Stimulated activated CD8-positive, alpha-beta memory T cell treated with anti-CD3 and anti-CD28 coated beads, Interleukin-7, amount 100 ng/mL, for 1 hour (primary cell): ENCODE data around the gene PAFAH2.
"Not testable (repeated sequence)": the region's sequence is repeated elsewhere in the genome, so short reads cannot be mapped to it uniquely, and the experiment has no call there.

Source experiments
- DNase-seq, 2 donors: peaks; one replicate each; pipeline ENCODE4 v3.0.0-alpha.2; 2020; ENCODE audit warnings: low read depth in 2 of 2

The PAFAH2 gene

DNA sequence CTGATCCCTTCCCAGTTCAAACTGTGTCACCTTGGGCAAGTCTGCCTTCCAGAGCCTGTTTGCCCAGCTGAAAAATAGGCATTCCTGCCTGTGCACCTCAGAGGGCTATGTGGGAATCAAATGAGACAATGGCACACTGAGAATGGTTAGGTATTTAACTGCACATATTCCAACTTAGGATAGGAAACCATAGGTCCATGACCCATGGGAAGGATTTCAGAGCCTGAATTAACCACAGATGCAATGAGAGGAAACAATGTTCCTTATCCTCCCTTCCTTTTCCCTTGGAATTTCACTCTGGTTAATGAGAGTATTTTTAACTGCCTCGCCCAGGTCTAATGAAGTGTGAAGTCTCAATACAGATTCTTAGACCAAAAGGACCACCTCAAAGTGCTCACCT, 12.7 kb downstream of the PAFAH2 start:
- DNase-seq: no peak

DNA sequence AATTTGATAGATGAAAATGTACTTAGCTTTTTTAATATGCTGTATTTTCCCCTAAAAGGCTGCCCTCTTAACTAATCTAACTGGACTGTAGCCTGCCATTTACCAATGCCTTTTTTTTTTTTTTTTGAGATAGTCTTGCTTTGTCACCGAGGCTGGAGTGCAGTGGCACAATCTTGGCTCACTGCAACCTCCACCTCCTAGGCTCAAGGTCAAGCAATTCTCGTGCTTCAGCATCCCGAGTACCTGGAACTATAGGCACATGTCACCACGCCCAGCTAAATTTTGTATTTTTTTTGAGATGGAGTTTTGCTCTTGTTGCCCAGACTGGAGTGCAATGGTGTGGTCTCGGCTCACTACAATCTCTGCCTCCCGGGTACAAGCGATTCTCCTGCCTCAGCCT, 18.7 kb downstream of the PAFAH2 start:
- no peak for DNase-seq

DNA sequence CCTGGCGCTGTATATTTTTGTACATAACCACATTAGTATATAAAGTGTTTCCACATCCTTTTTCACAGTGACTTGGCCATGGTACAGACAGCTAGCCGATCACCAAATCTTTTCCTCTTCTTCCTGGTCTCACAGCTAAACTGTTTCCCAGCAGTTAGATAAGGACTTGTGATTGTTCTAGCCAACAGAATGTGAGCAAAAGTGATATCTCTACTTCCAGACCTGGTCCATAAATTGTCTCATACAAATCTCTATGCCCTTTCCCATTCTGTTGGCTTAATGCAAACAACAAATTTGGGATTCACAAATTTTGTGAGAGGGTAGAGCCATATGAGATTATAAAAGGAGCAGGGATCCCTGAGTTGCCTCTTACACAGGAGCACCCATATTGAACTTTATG, 19.5 kb downstream of the PAFAH2 start:
- no peak for DNase-seq

DNA sequence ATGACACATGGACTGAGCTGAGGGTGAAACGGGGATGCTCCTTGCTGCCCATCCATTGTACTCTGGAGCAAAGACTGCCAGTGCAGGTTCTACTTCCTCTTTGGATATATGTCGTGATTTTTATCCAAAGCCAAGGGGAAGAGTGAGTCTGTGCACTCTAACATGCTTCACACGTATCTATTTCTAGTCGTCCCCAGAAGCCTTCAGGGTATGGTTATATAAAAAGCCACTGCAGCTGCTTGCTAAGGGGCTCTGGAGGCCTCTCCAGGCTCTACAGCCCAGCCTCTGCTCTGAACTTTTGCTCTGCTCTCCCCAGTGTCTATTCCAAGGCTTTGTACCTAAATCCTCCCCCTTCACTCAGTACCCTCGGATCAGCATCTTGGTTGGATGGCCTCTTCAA, 20.1 kb downstream of the PAFAH2 start:
- no peak for DNase-seq

DNA sequence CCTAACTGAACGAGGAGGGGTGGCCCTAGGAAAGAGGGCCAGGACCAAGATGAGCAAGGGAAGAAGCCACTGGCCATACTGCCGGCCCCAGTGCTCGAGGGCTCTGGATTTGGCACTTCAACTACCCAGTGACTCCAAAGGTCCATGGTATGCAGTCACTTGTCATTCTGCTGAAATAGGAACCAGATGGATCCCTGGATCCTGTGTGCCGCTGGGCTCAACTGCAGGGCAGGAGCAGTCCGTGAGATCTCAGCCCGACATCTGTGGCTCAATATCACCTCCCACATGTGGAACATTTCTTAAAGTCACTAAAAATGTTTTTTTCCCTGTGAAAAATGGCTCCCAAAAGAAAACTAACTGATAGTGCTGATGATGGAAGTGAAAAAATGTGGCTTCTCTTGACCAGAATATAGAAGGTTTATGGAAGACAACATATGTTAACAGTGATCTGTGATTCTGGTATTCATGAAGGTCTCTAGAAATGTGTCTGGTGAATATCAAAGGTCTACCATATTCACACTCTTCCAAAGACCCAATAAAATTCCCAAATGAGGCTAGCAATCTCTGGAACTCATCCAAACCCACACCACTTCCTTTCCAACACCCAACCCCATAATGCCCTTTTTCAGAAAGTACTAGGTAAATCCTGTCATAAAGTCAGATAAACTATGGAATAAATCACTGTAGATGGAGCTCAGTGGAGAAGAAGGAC, 24.1 kb downstream of the PAFAH2 start:
- no peak for DNase-seq

DNA sequence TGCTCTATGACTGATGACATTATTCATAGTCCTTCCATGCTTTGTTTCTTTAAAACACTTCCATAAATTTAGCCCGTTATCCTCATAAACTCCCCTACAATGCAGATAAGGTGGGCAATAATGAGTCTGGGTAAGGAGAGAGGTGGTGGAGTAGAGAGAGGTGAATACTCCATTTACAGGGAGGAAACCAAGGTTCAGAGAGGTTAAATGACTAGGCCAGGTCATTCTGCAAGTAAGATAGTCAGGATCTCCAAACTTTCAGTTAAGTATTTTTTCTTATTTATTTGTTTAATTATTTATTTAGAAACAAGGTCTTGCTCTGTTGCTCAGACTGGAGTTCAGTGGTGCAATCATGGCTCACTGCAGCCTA, 26.1 kb downstream of the PAFAH2 start:
- no peak for DNase-seq

DNA sequence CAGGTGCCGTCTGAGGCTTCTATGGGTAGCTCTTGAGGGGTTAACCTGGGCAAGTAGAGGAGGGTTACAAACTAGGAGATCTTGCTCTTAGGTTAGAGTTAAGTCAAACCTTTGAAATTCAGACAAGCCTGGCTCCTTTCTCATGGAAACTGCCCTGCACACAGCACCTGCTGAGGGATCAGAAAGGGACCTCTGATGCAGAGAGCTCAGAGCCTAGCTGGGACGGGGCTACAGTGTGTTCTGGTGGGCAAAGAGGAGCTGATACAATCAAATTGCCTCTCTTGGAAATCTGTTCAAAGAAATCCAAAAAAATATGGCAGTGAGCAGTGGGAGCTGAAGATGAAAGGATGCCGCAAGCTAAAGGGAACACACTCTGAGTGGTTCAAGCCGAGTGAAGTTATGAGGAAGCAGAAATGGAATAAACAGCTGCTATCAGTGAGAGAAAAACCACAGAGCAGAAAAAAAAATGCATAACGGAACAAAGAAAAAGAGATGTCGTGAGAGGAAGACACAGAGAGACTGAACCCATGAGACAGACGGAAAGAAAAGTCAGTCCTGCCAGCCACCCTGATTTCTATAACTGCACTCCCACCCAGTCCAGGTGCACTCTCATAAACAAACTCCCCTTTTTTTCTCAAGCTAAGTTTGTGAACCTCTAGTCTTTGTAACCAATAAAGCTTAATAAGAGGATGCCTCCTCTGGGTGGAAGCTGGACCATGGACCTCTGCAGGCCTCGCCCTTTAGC, 26.6 kb downstream of the PAFAH2 start:
- DNase-seq: no peak

DNA sequence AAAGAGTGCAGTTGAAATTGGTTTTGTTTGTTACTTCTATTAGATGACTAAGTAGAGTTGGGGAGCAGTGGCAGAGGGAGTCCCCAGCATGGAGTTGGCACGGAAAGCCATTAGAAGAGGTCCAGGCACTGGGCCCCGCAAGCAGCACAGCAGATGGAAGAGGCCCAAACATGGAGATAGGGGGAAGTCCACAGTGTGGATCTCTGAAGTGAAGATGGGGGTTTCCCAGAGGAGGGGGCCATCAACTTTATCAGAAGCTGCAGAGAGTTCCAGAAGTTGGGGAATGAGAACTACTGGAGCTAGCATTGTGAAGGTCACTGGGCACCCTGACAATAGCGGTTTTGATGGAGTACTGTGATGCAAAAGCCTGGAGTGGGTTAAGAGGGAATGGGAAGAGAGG, 30.6 kb downstream of the PAFAH2 start:
- no peak for DNase-seq

DNA sequence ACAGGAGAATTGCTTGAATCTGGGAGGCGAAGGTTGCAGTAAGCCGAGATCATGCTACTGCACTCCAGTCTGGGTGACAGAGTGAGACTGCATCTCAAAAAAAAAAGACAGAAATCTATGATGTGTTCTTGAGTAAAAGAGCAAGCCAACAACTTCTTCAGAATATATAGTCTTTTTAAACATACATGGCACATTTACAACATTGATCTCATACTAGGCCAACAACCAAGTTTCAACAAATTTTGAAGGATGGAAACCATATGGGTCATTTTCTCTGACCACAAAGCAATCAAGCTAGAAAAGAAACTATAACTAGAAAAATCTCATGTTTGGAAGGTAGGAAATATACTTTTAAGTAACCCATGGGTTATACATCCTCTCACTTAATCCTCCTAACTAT, 38.3 kb downstream of the PAFAH2 start:
- no peak for DNase-seq

DNA sequence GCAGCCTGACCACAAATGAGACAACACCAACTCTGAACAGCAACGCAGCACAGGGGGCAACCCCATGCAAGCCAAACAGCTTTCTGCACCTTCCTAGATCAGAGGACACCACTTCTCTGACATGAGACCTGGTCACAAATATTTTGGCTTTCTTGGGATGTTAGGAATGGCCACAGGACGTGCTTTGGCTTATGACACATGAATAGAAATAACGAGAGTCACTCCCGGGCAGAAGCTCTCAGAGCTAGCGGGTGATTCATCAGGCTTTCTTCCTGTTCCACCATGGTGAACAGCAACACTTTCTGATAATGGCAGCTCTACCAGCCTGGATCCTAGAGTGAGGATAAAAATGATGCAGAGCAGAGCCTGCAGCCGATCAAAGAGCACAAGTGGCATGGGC, 39.4 kb downstream of the PAFAH2 start:
- DNase-seq: no peak

DNA sequence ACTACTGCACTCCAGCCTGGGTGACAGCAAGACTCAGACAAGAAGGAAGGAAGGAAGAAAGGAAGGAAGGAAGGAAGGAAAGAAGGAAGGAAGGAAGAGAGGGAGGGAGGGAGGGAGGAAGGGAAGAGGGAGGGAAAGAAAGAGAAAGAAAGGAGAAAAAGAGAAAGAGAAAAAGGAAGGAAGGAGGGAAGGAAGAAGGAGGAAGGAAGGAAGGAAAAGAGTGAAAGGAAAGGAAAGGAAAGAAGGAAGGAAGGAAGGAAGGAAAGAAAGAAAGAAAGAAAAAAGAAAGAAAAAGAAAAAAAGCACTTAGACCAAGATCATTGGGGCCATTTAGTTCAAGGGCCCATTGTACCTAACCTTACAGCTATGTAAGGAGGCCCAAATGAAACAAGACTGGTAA, 42.3 kb downstream of the PAFAH2 start:
- DNase-seq: no peak

DNA sequence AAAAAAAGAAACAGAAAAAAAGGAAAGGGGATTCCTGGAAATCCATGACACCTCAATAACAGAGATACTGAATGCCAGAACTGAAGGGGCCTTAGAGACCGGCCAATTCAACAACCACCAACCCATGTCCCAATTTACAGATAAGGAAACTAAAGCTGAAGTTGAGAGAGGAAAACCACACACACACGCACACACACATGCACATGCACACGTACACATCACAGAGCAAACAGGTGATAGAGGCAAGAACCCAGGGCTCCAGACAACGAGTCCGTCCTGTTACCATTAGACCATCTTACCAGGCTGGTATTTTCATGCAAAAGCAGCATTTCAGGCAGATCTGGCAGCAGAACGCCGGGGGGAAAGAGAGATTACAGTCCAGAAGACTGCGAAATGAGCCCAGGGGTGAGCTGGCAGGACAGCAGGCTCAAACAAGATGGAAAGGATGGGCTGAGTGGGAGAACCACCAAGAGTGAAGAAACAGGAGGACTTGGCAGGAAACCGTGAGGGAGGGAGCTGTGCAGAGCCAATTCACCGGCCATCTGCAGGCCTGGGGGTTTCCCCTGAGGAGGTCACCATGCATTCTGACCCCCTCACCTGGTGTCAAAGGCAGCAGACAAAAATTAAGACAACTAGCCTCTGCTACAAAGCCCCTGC, 43.5 kb downstream of the PAFAH2 start:
- no peak for DNase-seq

DNA sequence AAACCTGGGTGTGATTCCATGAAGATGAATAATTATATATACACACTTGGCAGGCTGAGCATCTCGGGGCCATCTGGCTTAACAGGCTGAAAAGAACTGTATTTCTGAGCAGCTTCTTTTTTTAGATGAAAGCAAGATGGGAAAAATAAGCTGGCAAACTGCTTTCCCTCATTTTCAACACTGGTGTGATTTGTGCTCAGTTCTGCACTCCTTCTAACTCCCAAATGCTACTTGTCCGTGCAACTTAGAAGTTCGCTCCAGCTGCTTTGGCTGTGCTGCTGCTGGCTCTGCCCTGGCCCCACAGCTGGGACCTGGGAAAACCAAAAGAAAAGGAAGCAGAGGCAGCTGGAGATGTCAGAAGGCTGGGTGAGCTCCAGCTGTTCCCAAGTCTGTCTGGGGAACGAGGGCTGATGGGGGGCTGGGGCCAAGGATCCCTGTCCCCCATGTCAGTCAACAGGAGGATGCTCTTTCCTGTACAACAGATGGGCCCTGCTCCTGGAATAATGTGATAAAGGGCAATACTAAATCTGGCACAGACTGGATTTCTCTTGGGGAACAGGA, 44.9 kb downstream of the PAFAH2 start:
- DNase-seq: no peak

DNA sequence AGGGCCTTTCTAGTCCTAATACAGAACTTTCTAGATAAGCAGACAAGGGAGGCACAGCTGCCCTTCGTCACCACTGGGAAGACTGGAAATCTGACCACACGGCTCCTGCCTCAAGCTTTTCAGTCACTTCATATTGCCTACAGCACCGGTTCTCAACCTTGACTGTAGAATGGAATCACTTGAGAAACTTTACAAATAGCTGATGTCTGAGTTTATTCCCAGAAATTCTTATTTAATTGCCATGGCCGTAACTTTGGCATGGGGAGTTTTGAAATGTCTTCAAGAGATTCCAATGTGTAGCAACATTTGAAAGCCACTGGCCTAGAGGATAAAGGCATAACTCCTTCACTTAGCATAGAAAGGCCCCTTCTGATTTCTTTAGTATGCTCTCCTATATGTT, 49.2 kb downstream of the PAFAH2 start:
- no peak for DNase-seq

DNA sequence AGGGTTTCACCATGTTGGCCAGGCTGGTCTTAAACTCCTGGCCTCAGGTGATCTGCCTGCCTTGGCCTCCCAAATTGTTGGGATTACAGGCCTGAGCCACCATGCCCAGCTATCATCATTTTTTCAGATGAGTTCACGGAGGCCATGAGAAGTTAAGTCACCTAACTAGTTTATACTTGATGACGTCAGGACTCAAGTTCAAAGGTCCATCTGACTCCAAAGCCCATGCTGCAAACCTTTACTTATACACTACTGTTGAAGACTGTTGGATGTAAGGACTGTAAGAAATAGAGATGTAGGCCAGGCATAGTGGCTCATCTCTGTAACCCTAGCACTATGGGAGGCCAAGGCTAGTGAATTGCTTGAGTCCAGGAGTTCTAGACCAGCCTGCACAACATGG, 50.8 kb downstream of the PAFAH2 start:
- DNase-seq: no peak

DNA sequence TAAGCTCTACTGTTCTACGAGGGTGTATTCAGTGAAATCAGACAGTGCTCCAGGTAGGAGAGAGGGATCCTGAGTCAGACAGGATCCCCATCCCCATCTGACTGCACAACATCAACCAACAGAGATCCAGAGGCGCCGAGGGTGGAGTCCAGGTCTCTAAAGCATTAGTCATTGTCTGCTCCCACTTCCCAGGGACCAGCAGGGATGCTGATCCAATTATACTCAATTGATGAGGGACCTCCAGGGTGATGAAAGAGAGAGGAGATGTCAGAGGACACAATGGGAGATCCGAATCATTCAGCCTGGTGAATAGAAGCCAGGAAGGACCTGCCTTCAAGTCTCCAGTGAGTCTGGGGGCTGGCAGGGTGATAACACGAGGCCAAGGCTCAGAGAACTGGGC, 52.1 kb downstream of the PAFAH2 start:
- no peak for DNase-seq

DNA sequence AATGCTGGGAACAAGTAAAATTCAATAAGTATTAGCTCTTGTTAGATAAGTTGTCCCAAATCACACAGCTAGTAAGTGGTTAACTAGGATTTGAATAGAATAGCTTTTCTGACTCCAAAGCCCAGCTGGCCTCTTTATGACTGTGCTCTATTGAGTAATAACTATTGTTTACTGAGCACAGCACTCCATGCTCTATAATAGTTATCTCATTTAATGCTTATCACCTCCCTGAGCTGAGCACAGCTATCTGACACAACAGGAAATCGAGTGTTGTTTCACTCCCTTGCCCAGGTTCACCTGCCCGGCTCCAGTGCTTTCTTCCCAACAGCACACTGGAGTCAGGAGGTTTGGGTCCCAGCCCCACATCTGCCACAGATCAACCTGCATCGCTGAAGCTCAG, 52.9 kb downstream of the PAFAH2 start:
- DNase-seq: no peak

DNA sequence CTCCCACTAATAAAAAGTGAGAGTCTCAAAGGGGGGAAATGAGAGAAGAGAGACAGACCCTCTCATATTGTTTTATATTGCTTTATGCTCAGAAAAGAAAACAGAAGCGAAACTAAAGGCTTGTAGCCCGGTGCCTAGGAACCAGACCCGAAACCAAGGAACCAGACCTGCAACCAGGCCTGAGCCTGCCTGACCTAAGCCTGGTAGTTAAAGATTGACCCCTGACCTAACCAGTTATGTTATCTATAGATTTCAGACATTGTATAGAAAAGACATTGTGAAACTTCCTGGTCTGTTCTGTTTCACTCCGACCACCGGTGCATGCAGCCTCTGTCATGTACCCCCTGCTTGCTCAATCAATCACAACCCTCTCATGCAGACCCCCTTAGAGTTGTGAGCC, 54.4 kb downstream of the PAFAH2 start:
- not testable (repeated sequence) for DNase-seq

DNA sequence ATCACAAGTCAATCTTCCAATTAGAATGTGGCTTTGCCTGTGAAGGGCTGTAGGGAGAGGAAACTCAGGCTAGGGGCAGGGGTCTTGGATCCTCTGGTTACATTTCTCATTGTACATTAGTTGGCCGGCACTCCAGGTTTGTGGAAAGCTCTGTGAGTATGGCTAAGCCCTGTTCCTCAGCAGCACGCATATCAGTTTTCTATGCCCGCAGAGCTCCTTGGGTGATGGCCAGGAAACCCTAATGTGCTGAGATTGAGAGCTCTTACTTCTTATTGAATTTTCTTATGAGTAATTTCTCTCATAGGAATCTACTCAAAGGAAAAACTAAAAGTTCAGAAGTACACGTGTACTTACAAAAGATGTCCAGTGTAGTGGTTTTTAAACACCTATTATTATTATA, 60.9 kb downstream of the PAFAH2 start:
- no peak for DNase-seq

DNA sequence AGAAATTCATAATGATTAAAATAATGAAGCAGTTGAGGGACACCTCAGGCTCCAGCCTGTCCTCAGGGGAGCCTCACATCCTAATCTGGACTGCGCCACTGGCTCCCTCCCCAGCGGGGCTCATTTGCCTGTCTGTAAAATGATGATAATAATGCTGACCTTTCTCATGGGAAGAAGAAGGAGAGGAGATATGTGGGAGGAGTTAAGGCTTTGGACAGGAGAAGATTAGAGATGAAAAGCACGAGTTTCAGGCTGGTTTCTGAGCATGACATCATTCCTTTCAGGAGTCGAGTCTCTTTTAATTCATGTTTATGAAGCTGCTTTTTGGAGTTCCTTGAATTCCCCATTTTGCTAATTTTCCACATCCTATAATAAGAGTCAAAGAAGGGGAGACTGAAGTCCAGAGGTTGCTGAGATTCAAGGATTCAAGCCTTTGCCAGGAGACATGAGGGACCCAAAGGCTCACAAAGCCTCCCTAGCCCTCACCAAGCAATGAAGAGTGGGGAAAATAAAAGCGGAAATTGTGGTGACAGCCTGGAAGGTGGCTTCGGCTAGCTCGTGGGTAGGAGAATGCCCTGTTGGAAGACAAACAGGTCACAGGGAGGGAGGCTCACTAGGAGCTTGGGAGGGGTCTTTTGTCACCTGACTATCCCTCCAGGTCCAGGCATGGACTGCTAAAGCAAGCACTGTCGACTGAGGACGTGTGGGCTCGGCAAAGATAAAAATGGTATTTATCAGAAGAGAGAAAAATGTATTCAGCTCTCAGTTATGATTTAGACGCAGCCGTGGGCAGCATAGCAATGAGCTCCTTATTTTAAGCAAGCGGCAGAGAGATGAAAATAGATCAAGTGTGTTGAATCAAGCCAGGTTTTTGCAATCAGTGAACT, 64.1 kb downstream of the PAFAH2 start:
- DNase-seq: no peak

DNA sequence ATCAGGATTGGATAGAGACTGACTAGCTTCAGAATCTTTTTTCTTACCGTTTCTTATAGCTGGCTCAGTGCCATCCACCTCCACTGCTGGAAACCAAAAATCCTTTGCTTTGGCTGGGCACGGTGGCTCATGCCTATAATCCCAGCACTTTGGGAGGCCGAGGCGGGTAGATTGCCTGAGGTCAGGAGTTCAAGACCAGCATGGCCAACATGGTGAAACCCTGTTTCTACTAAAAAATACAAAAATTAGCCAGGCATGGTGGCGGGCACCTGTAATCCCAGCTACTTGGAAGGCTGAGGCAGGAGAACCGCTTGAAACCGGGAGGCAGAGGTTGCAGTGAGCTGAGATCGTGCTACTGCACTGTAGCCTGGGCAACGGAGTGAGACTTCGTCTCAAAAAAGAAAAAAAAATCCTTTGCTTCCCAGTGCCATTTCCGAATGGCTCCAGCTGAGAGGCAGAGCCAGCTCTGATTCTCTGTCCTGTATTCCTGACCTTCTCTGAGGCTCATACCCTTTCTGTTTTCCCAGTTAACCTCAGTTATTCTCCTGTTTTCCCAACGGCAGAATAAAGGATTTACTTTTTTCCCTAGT, 65.0 kb downstream of the PAFAH2 start:
- not testable (repeated sequence) for DNase-seq
